Measurements from ENCODE around the gene WNT3.

DNA sequence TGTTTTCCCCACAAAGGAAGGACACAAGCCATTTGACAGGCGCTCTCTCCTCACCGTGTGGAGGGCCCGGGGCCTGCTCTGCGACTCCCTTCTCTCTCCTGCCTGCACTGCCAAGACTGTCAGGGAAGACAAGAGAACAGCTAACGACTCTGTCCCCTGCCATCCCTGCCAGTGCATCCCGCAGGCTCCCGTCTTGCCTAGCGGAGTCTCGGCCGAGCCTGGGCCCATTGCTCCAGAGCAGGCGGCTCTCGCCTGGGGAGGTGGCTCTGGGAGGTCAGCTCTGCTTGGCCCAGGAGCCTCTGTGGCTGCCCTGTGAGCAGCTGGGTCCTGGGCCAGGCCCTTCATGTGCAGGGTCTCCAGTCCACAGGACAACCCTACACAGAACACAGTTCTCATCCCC is 53.0 kb downstream of the WNT3 start:
- TF ChIP-seq SUZ12 (IDR thresholded peaks at IDR 0.05; ENCODE audit: extremely low read depth, insufficient read depth, insufficient read length) (no peak), YY1 (IDR thresholded peaks at IDR 0.05; ENCODE audit: insufficient read depth, insufficient read length) (no peak)
